Stimulated activated CD4-positive, alpha-beta T cell treated with anti-CD3 and anti-CD28 coated beads, Interleukin-15, amount 100 ng/mL, for 48 hours (primary cell): ENCODE results near the gene PODNL1.

Source experiments
- DNase-seq, 2 donors: peaks; one replicate each; pipeline ENCODE4 v3.0.0-alpha.2; 2020; ENCODE audit warnings: low read depth in 2 of 2

PODNL1 gene

GRCh38 chr19:13890136-13890535, 48.1 kb downstream of the PODNL1 start:
- no peak for DNase-seq

- no peak for DNase-seq
Observed at GRCh38 chr19:13888281-13888680, 49.9 kb downstream of the PODNL1 start.

- no peak for DNase-seq
Observed at GRCh38 chr19:13887517-13887916, 50.7 kb downstream of the PODNL1 start.

- DNase-seq = no peak
Observed at GRCh38 chr19:13887018-13887436, 51.2 kb downstream of the PODNL1 start.

DNA sequence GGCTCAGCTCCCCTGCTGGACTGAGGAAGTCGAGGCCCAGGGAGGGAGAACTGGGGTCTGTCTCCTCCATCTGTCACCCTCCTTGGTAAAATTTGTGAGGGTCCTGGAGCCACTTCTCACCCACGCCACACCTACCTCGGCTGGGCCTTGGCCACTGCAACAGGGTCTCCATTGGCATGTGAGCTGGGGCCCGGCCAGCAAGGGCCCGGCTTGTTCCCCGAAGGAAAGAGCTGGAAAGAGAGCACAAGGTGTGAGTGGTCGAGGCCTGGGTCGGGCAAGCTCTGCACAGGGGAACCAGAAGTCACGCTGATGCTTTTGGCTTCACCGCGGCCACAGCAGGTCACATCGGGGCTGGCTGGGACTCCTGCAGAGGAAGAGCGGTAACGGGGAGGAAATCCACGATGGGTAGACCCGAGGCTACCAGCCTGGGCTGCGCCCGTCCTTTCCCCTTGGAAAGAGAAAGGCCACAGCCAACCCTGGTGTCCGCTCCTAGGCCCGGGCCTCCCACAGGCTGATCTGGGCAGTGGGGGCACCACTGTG, 52.3 kb downstream of the PODNL1 start:
- no peak for DNase-seq

DNA sequence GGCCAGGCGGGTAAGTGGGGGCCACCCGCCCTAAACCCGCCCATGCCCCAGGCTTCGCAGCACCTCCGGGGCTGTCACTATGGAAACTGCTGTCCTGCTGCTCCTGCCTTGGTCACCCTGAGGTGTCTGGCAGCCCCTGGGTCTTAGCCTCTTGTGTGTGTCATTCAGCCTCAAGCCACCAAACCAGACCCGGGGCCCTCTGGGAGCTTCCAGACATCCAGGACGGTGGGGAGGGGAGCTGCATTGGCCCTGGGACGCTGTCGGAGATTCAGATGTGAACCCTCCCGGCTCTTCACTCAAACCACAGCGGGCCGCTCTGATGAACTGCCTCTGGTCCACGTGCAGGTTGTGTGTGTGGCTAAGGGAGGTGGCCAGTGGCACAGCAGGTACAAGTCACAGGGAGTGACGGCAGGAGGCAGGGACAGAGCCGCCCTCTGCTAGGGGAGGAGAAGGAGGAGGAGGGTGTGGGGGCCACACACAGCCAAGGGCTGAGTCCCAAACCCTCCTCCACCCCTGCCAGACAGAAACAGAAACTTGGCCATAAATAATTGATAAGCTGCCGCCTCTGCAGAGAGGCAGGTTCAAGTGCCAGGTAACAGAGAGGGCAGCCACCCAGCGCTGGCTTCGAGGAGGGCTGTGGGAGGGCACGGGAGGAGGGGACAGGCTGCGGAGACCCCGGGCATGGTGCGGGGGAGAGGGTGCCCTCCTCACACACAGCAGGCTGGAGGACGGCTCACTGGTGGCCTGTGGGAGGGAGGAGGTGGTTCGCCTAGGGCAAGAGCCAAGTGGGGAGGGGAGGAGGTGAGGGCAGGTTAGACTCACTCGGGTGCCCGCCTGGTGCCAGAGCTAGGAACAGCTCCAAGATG, 53.3 kb downstream of the PODNL1 start:
- no peak for DNase-seq

DNA sequence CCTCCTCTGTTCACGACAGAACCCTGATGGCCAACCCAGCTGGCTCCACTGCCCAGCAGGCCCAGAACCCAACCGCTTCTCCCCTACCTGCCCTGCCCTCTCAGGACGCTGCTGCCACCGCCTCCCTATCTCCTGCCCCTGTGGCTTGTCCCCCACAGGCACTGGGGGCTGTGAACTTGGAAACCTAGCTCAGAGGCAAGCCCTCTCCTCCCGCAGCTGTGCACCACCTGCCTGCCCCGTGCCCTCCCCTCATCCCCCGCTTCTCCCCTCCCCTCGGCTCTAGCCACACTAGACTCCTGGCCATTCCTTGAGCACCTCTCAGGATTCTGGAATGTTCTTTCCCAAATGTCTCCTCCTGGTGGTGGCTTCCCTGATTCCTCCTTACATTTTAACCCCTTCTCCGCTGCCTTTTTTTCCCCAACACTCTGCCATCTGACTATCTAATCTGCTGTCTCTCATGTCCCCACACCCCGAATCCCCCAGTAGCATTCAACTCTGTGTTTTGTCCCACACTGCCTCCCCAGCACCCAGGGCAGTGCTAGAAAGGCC, 54.6 kb downstream of the PODNL1 start:
- no peak for DNase-seq

- DNase-seq = no peak
Observed at GRCh38 chr19:13882836-13883235, 55.4 kb downstream of the PODNL1 start.

- DNase-seq = no peak
Observed at GRCh38 chr19:13882419-13882795, 55.8 kb downstream of the PODNL1 start.

DNA sequence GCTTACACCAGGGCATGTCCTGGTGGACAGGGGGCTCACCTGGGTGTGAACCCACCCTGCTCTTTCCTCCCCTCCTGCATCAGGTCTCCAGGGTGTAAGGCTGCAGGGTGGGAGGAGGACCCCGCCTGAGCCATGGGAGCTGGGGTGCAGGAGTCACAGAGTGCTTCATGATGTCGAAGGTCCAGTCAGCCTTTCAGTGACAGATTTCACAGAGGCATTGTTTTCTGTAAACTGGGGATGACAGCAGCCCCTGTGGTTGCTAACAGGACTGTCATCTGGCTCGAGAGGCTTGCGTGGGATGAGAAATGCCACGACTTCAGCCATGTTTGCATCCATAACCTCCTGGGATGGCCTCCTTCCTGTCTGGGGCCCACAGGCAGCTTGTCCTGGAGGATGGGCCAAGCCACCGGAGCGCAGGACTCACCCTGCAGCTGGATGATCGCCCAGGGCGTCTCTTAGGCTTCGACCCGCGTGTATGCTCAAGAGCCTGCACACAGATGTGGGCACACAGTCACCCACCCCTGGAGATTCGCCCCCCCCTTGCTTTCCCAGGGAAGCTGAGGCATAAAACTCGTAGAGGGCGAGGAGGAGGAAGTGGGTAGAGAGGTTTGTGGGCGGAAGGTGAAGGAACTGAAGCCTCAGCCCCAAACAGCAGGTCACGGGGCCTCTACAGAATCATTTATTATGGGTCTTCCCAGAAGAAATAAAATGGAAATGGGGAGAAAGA, 56.4 kb downstream of the PODNL1 start:
- DNase-seq = peak in 1 of 2 donors; percentile 38

DNA sequence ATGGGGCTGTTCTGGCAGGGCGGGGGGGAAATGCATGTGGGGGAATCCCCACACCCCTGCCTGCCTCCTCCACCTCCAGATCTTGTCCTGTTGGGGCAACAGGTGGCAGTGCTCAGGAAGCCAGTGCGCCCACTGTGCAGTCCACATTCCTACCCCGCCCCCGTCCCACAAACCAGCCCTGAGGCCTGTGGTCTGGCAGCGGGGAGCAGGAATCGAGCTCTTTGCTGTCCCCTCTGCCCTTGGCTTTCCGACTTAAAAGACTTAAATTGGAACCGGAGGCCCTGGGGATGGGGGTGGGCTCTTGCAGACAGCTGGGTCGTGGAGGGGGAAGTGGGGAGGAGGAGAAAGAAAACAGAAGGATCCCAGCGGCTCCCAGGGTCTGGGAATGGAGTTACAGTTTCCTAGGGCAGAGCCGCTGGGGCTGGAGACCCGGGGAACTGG, 56.9 kb downstream of the PODNL1 start:
- DNase-seq = no peak
